GM12801 (cell line): ENCODE results near the gene RRAGA.

Experiments
- TF ChIP-seq, protein P1 (sequence below): IDR thresholded peaks from one replicate; pipeline ENCODE4 v1.5.1; 2011; ENCODE audit warnings: control low read depth; ENCODE audit not compliant: insufficient read length; ENCODE audit errors: extremely low read depth

RRAGA gene

GRCh38 chr9:19049917-19050636, 850 bp downstream of the RRAGA start:
- TF ChIP-seq, protein P1, sequence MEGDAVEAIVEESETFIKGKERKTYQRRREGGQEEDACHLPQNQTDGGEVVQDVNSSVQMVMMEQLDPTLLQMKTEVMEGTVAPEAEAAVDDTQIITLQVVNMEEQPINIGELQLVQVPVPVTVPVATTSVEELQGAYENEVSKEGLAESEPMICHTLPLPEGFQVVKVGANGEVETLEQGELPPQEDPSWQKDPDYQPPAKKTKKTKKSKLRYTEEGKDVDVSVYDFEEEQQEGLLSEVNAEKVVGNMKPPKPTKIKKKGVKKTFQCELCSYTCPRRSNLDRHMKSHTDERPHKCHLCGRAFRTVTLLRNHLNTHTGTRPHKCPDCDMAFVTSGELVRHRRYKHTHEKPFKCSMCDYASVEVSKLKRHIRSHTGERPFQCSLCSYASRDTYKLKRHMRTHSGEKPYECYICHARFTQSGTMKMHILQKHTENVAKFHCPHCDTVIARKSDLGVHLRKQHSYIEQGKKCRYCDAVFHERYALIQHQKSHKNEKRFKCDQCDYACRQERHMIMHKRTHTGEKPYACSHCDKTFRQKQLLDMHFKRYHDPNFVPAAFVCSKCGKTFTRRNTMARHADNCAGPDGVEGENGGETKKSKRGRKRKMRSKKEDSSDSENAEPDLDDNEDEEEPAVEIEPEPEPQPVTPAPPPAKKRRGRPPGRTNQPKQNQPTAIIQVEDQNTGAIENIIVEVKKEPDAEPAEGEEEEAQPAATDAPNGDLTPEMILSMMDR, result no peak

DNA sequence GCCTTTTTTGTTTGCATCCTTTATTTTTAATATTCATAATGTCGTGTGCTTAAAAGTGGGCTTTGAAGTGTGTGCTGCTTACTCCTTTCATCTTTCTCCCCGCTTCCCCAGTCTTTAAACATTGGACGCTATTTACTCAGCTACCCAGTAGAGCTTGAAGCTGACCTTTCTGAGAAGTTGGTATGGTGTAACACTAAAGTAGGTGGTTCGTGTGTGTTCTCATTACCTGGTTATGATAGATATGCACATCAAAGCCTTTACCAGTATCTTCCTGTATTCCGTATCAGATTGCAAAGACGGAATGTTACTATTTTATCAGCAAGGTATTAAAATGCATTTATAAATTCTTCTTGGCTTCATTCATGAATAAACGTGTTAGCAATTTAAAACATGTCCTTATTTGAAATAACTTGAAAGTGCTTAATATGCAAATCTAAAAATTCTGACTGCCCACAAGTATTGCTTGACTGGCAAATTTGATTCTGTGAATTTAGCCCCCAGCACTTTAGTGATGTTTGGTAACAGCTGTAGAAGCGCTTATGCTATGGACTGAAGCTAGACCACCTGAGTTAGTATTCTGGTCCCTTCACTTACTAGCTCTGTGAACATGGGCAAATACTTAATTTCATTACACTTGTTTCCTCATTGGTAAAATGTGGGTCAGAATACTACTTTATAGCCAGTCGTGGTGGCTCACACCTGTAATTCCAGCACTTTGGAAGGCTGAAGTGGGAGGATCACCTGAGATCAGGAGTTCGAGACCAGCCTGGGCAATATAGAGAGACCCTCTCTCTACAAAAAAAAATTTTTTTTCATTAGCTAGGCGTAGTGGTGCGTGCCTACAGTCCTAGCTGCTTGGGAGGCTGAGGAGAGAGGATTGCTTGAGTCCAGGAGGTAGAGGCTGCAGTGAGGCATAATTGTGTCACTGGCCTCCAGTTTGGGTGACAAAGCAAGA, 1.7 kb downstream of the RRAGA start:
- TF ChIP-seq, protein P1, result no peak

DNA sequence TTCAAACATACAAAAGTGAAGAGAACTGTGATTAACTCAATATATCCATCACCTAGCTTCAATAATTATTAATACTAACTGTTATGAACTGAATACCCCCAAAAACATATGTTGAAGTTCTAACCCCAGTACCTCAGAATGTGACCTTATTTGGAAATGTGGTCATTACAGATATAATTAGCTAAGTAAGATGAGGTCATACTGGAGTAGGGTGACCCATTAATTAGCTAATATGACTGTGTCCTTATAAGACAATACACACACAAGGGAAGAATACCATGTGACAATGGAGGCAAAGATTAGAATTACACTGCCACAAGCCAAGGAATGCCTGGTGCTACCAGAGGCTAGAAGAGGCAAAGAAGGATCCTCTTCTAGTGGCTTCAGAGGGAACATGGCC, 7.8 kb downstream of the RRAGA start:
- TF ChIP-seq, protein P1, result no peak

DNA sequence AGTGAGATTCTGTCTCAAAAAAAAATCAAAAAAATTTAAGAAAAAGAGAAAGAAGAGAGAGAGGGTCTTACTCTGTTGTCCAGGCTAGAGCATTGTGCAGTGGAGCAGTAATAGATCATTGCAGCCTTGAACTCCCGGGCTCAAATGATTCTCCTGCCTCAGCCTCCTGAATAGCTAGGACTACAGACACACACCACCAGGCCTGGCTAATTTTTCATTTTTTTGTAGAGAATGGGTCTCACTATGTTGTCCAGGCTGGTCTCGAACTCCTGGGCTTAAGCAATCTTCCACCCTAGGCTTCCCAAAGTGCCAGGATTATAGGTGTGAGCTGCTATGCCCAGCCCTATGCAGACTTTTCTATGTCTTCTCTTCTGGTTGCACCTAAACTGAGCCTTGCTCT, 25.0 kb downstream of the RRAGA start:
- TF ChIP-seq, protein P1, result no peak

DNA sequence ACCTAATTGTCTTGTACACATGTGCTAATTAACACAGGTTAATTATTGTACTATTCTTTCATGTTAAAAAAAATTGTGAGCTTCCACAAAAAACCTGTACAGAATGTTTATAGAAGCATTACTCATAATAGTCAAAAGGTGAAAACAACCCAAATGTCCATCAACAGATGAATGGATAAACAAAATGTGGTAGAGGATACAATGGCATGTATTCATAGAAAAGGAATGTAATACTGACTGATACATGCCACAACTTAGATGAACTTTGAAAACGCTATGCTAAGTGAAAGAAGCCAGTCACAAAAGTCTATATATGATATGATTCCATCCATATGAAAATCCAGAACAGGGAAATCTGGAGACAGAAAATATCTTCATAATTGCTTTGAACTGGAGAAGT, 25.6 kb downstream of the RRAGA start:
- TF ChIP-seq, protein P1, result no peak

DNA sequence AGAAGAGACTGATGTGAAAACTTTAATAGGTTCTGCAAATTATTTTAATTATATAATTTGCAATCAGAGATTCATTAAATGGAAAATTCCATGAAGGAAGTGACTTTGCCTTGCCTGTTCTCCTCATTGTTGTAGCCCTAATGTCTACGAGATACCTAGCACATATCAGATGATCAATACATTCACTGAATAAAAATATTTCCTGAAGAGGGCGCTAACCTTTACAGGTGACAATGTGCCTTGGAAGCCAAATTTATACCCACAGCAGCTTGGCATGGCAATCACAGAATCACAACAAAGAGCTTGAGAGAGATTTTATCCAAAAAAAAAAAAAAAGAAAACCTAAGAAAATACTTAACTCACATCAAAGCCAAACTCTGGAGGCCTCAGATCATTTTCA, 36.1 kb downstream of the RRAGA start:
- TF ChIP-seq, protein P1, result no peak
